Renal cortical epithelial cell (primary cell): ENCODE data around the gene PPL. TPM values are rescaled to one million over a fixed set of nuclear protein-coding genes. Genes with fewer than 3 reads are reported as not detected.
"Not testable (repeated sequence)": the region's sequence is repeated elsewhere in the genome, so short reads cannot be mapped to it uniquely, and the experiment has no call there.

ENCODE experiments used
- DNase-seq: peaks from one replicate; pipeline ENCODE4 v3.0.0-alpha.2; 2011; ENCODE audit warnings: low read depth
- total RNA-seq: library from RNA; depleted of rRNA; stranded (reverse); fragments of >200 nt; gene quantifications from 2 replicates; pipeline ENCODE4 v1.2.3, GENCODE V29; 2014

The PPL gene
- total RNA-seq, 1 donor from 2014 or later = 35.4 TPM

GRCh38 chr16:4957720-4958509 is 21.0 kb upstream of the PPL start, which contains the start of gene SEC14L5:
Gene SEC14L5, plus strand, starts transcription at chr16:4958330. Its CDS starts 994 bp downstream, at chr16:4959324.
- DNase-seq = peak; percentile 95

DNA sequence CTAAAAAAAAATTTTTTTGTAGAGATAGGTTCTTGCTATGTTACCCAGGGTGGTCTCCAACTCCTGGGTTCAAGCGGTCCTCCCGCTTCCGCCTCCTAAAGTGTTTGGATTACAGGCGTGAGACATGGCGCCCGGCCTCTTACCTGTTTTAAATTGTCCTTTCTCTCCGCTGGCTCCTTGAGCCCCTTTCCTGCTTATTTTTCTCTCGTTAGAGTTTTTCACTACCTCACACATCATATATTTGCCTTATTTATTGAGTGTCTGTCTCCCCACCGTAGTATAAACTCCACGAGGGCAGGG is 20.4 kb upstream of the PPL start:
- DNase-seq = no peak

DNA sequence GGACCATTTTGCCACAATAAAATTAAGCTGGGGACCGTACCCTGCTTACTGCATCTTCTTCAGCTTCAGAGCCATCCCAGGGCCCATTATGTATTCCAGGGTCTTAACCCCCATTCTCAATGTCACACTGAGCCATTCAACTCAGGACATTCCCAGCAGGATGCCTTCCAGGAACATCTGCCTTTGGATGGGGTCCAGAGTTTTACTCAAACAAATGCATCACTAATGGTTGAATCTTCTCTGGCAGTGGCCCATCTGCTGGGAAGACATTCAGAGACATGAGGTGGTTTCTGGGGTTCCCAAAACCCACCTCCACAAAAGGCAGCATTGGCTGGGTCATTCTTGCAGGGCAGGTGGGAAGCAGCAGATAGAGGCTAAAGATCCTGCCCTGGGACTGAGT is 17.8 kb upstream of the PPL start:
- DNase-seq = no peak

DNA sequence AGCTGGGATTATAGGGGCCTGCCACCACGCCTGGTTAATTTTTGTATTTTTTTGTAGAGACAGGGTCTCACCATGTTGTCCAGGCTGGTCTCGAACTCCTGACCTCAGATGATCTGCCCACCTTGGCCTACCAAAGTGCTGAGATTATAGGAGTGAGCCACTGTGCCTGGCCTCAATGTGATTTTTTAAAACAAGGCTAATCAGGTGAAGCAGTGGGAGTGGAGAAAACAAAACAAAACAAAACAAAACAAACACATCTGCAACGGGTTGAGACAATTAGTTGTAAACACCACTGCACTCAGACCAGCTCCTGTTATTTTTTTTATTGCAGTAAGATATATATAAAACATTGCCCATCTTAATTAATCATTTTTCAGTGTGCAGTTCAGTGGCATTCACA is 14.6 kb upstream of the PPL start:
- DNase-seq = not testable (repeated sequence)

DNA sequence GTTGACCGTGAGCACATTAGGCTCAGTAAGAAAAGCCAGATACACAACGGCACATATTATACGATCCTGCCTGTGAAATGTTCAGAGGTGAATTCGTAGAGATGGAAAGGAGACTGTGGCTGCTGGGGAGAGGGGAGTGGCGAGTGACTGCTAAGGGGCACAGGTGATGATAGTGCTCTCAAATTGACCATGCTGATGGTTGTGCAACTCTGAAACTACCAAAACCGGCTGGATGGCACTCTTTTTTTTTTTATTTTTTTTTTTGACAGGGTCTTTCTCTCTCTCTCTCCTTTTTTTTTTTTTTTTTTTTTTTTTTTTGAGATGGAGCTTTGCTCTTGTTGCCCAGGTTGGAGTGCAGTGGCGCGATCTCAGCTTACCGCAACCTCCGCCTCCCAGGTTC is 13.0 kb upstream of the PPL start:
- no peak for DNase-seq

GRCh38 chr16:4948903-4949766 is 12.2 kb upstream of the PPL start:
- no peak for DNase-seq

GRCh38 chr16:4947722-4948503 is 11.0 kb upstream of the PPL start:
- no peak for DNase-seq

GRCh38 chr16:4946917-4947316 is 10.0 kb upstream of the PPL start:
- no peak for DNase-seq

DNA sequence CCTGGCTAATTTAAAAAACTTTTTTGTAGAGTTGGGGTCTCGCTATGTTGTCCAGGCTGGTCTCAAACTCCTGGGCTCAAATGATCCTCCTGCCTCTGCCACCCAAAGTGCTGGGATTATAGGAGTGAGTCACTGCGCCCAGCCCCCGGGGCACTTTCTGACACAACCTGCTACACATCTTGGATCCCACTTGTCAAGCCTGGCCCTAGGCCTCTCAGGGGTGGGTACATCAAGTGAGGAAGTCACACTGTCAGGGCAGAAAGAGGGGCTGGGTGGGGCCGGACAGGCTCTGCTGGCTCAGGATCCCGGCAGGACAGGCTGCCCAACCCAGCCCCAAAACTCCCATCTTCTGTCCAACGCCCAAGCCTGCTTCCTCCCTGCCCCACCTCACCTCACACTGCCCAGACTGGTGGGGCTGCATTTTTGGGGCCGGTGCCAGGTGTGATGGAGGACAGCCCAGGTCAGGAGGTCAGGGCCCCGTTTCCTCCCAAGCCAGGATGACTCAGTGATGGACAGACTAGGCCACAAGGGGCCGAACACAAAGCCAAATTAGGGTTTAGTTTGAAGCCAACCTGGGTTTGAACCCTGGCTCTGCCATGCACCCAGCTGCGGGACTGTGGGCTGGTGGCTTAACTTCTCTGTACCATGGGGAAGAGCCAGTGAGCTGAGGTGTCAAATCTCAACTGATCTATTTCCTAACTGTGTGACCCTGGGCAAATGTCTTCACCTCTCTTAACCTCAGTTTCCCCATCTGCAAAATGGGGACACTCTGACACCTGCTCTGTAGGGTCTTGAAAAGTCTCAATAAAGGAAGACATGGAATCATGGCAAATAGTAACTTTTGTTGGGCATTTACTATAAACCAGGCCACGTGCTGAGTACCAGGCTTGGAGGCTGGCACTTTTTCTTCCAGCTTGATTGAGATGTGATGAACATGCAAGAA is 8.9 kb upstream of the PPL start:
- DNase-seq = peak; percentile 59

- DNase-seq = peak; percentile 95
These were observed 7.7 kb upstream of the PPL start for GRCh38 chr16:4944333-4945281.

DNA sequence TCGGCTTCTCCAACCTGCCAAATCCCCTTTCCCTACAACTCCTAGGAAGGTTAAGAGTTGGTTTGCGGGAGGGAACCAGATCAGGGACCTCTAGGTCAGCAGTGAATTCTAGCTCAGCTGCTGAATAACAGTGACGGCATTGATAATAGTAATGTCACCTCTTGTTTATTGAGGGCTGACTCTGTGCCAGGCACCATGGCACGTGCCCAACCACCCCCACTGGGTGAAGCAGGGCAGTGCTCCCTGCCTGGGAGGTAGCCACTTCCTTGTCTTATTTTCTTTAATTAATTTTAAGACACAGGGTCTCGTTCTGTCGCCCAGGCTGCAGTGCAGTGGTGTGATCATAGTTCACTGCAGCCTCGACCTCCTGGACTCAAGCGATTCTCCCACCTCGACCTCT is 5.5 kb upstream of the PPL start:
- no peak for DNase-seq

DNA sequence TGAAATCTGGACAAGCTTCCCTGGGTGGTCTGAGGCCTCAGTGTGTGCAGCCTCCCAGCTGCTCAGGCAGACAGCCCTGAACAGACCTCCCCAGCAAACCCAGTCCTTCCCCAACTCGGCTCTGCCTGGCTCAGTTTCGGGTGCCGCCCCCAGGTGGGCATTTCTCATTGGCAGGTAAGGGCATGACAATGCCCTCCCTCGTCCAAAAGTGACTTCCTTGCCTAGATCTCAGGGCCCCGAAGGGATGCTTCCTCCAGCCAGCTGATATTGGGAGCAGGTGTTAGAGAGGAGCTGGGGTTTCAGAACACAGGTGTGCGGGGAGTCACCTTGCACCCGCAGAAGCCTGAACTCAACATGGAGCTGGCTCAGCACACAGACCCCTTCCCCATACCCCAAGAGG is 3.8 kb upstream of the PPL start:
- no peak for DNase-seq

DNA sequence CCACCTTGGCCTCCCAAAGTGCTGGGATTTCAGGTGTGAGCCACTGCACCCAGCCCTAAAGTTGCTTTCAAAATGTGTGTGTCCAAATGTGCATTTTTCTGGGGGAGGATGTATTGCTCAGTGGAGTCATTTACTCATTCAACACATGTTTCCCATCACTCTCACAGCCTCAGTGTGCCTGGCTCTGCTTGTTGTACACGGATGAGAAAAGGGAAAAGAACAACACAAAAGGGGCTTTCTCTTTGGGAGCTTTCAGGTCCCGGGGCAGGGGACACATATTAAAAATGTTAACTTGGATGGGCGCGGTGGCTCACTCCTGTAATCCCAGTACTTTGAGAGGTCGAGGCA is 1.7 kb upstream of the PPL start:
- DNase-seq = no peak

GRCh38 chr16:4937782-4938682 is 1.1 kb upstream of the PPL start:
- DNase-seq = peak; percentile 39

- DNase-seq = no peak
These were observed 562 bp downstream of the PPL start for GRCh38 chr16:4936181-4936990.

DNA sequence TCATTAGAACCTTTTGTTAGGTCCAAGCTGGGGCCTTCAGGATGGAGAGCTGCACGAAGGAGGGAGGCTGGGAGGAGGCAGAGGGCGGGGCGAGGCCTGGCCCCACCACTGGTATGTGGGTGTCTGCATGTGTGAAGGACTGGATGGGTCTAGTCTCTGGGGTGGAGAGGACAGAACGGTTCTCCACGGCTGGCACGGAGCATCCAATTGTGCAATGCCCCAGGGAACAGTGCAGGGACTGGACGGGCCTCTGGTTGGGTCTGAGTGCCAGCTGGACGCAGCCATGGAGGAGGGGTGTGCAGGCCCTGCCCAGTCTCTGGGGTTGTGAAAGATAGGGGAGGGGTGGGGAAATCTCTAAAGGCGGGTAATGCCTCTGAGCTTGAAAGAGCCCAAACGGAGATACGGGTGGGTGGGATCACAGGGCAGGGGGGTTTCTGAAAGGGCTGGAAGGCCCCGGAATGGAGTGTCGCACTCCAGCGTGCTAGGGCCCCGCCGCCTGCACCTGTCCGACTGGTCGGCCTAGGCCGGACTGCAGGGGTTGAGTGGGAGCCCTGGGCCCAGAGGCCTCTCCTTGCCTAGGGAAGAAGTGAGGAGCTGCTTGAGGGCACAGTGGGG is 1.6 kb downstream of the PPL start:
- DNase-seq = no peak

GRCh38 chr16:4934591-4934990 is 2.4 kb downstream of the PPL start:
- no peak for DNase-seq

DNA sequence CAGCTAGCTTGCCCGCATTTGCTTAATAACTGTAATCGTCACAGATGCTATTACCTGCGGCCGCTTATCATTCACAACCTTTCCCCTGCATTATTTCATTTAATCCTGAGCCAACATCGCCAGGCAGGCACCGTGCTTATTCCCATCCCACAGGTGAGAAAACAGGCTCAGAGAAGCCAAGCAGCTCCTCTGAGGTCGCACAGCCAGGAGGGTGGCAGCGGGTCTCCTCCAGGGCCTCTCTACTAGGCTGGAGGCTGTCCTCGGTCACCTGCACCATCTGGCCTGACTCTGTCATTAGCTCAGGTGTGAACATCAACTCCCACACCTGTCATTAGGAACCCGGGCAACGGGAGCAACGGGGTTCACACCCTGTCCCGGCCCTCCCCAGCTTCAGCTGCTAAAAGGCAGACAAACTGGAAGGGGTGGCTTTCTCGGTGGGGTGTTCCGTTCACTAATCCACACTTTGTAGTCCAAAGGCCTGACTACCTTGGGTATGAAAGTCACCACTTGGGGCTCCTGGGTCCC is 3.0 kb downstream of the PPL start:
- DNase-seq = no peak
